ENCODE data around the gene KRTCAP2. TPM values are rescaled to one million over a fixed set of nuclear protein-coding genes. Genes with fewer than 3 reads are reported as not detected.

Gene KRTCAP2
- total RNA-seq, 1 donor from 2014 or later = 108 TPM

- Mint-ChIP-seq H3K9me3 (ENCODE audit: unreplicated experiment) (peaks cover 12% of the 10 kb centered on the region), H3K27me3 (ENCODE audit: unreplicated experiment) (peaks cover 29% of the 10 kb centered on the region), H3K4me1 (ENCODE audit: low read depth, unreplicated experiment) (peaks cover 24% of the 10 kb centered on the region), H3K36me3 (ENCODE audit: unreplicated experiment) (no peaks in the 10 kb centered on the region), H3K4me3 (ENCODE audit: unreplicated experiment) (peak overlapping the region; percentile 62), H3K27ac (ENCODE audit: unreplicated experiment) (peak overlapping the region; percentile 21)
- TF ChIP-seq, protein P1, sequence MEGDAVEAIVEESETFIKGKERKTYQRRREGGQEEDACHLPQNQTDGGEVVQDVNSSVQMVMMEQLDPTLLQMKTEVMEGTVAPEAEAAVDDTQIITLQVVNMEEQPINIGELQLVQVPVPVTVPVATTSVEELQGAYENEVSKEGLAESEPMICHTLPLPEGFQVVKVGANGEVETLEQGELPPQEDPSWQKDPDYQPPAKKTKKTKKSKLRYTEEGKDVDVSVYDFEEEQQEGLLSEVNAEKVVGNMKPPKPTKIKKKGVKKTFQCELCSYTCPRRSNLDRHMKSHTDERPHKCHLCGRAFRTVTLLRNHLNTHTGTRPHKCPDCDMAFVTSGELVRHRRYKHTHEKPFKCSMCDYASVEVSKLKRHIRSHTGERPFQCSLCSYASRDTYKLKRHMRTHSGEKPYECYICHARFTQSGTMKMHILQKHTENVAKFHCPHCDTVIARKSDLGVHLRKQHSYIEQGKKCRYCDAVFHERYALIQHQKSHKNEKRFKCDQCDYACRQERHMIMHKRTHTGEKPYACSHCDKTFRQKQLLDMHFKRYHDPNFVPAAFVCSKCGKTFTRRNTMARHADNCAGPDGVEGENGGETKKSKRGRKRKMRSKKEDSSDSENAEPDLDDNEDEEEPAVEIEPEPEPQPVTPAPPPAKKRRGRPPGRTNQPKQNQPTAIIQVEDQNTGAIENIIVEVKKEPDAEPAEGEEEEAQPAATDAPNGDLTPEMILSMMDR (IDR thresholded peaks at IDR 0.05; ENCODE audit: partially characterized antibody, unreplicated experiment) = no peak
- DNase-seq = no peak
Observed at GRCh38 chr1:155130272-155131006, 42.7 kb downstream of the KRTCAP2 start.

GRCh38 chr1:155128755-155129473 lies 44.2 kb downstream of the KRTCAP2 start:
- no peak for DNase-seq
- Mint-ChIP-seq H3K36me3 (ENCODE audit: unreplicated experiment) (no peaks in the 10 kb centered on the region), H3K4me1 (ENCODE audit: low read depth, unreplicated experiment) (peaks cover 23% of the 10 kb centered on the region), H3K4me3 (ENCODE audit: unreplicated experiment) (peak overlapping the region; percentile 78), H3K27ac (ENCODE audit: unreplicated experiment) (no peak overlapping the region), H3K27me3 (ENCODE audit: unreplicated experiment) (peaks cover 26% of the 10 kb centered on the region), H3K9me3 (ENCODE audit: unreplicated experiment) (peaks cover 10% of the 10 kb centered on the region)
- TF ChIP-seq, protein P1 (IDR thresholded peaks at IDR 0.05; ENCODE audit: partially characterized antibody, unreplicated experiment) = no peak

DNA sequence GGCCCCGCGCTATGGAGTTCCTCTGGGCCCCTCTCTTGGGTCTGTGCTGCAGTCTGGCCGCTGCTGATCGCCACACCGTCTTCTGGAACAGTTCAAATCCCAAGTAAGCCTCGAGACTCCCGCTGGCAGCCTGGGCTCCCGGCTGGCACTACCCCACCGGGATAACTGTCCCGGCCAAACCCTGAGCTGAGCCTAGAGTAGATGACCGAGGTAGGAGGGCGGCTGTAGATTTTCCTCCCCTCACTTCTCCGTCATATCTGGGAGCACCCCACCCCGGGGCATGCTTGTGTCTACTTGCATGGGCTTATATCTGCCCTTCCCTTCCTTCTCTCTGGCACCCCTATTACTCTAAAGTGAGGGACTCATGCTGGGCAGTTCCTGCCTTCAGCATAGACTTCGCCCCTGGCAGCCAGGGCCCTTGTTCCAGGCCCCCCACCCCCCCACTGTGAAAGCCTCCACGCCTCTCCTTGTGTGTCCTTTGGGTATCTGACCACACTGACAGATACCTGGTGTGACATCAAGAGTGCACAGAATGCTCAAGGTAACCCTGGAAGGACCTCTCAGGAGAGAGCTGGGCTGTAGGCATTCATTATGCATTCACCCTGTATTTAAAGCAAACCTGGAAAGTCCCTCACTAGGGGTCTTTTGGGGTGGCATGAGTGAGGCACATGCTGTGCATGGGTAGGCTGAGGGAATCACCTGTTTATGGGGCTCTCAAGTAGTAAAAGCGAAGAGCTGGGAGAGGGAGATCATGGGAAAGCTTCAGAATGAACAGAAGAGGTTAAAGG lies 44.9 kb downstream of the KRTCAP2 start:
- DNase-seq = no peak
- peaks cover 23% of the 10 kb centered on the region for H3K4me1 Mint-ChIP-seq (ENCODE audit: low read depth, unreplicated experiment)
- TF ChIP-seq, protein P1 (IDR thresholded peaks at IDR 0.05; ENCODE audit: partially characterized antibody, unreplicated experiment) = no peak
- H3K27me3 Mint-ChIP-seq (ENCODE audit: unreplicated experiment) = peaks cover 26% of the 10 kb centered on the region
- H3K4me3 Mint-ChIP-seq (ENCODE audit: unreplicated experiment) = peak overlapping the region; percentile 78
- peaks cover 9% of the 10 kb centered on the region for H3K9me3 Mint-ChIP-seq (ENCODE audit: unreplicated experiment)
- no peaks in the 10 kb centered on the region for H3K36me3 Mint-ChIP-seq (ENCODE audit: unreplicated experiment)
- peak overlapping the region; percentile 22 for H3K27ac Mint-ChIP-seq (ENCODE audit: unreplicated experiment)

DNA sequence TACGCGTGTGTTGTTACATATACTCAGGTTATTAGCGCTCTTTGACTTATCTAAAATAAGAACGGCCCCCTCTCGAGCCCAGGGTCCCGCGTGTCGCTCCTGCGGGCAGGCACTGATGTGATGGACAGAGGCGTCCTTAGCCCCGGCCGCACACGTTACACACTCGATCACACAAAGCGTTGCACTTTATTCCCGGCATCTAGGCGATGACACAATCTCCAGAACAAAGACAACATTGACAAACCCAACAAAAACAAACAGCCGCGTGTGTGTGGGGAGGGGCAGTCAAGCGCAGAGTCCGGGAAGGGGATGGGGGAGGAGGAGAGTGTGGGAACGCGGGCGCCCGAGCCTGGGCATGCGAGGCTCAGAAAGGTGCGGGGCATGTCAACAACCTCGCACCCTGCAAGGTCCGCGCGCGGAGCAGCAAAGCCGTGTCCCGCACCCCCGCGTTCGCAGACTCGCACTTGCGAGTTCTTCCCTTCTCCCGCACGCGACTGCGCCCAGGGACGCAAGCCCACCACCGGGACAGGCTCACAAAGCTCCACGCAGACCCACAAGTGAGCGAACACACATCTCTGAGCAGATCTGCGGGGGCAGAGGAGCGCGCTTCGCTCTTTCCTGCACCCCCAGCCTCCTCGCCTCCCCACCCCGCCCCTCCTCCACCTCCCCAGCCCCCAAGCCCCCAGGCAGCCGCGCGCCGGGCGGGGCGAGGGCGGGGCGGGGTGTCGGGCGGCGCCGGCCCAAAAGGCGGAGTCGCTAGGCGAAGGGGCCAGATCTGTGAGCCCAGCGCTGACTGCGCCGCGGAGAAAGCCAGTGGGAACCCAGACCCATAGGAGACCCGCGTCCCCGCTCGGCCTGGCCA lies 45.8 kb downstream of the KRTCAP2 start, which contains the start of gene EFNA1:
TSS of gene EFNA1 (plus strand) at position 772 of the 862 bp plus-strand sequence. CDS start 102 bp downstream, outside the sequence.
- no peaks in the 10 kb centered on the region for H3K36me3 Mint-ChIP-seq (ENCODE audit: unreplicated experiment)
- H3K27ac Mint-ChIP-seq (ENCODE audit: unreplicated experiment) = peak within 1 kb of the TSS; percentile 22
- H3K4me3 Mint-ChIP-seq (ENCODE audit: unreplicated experiment) = peak within 1 kb of the TSS; percentile 90
- peaks cover 23% of the 10 kb centered on the region for H3K4me1 Mint-ChIP-seq (ENCODE audit: low read depth, unreplicated experiment)
- peak; percentile 55 for DNase-seq
- TF ChIP-seq, protein P1 (IDR thresholded peaks at IDR 0.05; ENCODE audit: partially characterized antibody, unreplicated experiment) = no peak
- peaks cover 26% of the 10 kb centered on the region for H3K27me3 Mint-ChIP-seq (ENCODE audit: unreplicated experiment)
- peaks cover 8% of the 10 kb centered on the region for H3K9me3 Mint-ChIP-seq (ENCODE audit: unreplicated experiment)

All from glutamatergic neuron (in vitro differentiated cells).